Panc1 (cell line): ENCODE data around the gene CCDC157. TPM values are rescaled to one million over a fixed set of nuclear protein-coding genes. Genes with fewer than 3 reads are reported as not detected.

Experiments
- ATAC-seq: fragments of 200-7000 bp; cut with Tn5 transposase; 2 replicates; pipeline ENCODE4 v1.9.1; 2020; ENCODE audit warnings: mild to moderate bottlenecking, moderate library complexity
- BruUV-seq: library from RNA; stranded (reverse); fragments of 400-500 nt; replicated peaks from 2 replicates; lab custom pipeline; 2021; lab: Mats Ljungman, UMichigan
- CTCF ChIA-PET: fragments of 300-600 bp; sonication (Branson Sonifier 250); formaldehyde crosslinking; loops from one replicate; lab custom pipeline; 2022; ENCODE audit warnings: antibody characterized with exemption; lab: Charles Lee
- POLR2A ChIA-PET: fragments of 300-600 bp; sonication (Branson Sonifier 250); formaldehyde crosslinking; loops from one replicate; lab custom pipeline; 2022; ENCODE audit warnings: antibody characterized with exemption; lab: Charles Lee
- DNase-seq: peaks from one replicate; pipeline ENCODE4 v3.0.0-alpha.2; 2010; ENCODE audit warnings: low read depth, low spot score
- H3K27ac ChIP-seq: 2 replicates; pipeline ENCODE4 v1.5.1; 2011; ENCODE audit warnings: mild to moderate bottlenecking, low read length, inconsistent platforms
- H3K27me3 ChIP-seq: fragments of 200-500 bp; sonication (Bioruptor generic); 2 replicates; pipeline ENCODE4 v1.6.0; 2014; ENCODE audit warnings: low read length, inconsistent platforms; ENCODE audit not compliant: control insufficient read depth, insufficient read depth
- H3K36me3 ChIP-seq: fragments of 200-500 bp; sonication (Bioruptor generic); 2 replicates; pipeline ENCODE4 v1.5.1; 2014; ENCODE audit warnings: inconsistent platforms, mild to moderate bottlenecking, low read length, moderate library complexity; ENCODE audit not compliant: control insufficient read depth, insufficient read depth
- H3K4me1 ChIP-seq: 2 replicates; pipeline ENCODE4 v1.5.1; 2011; ENCODE audit warnings: inconsistent platforms, mild to moderate bottlenecking, low read length, moderate library complexity; ENCODE audit not compliant: control insufficient read depth, insufficient read depth
- H3K4me3 ChIP-seq, 2 experiments: 2 replicates each; pipeline ENCODE4 v1.5.1; 2011 to 2012; ENCODE audit warnings: low read depth in 2 of 2, low read length in 2 of 2, mild to moderate bottlenecking in 2 of 2, inconsistent platforms in 1 of 2, moderate library complexity in 1 of 2
- H3K9me3 ChIP-seq: fragments of 200-500 bp; sonication (Bioruptor generic); 2 replicates; pipeline ENCODE4 v1.5.1; 2014; ENCODE audit warnings: low read depth, mild to moderate bottlenecking, inconsistent platforms, low read length, moderate library complexity; ENCODE audit not compliant: control insufficient read depth, insufficient read depth
- POLR2AphosphoS5 ChIP-seq: IDR thresholded peaks from 2 replicates; pipeline ENCODE4 v1.6.1; 2012; ENCODE audit warnings: mild to moderate bottlenecking, low read depth, low read length, moderate library complexity
- SIN3A ChIP-seq: IDR thresholded peaks from 2 replicates; pipeline ENCODE4 v1.6.1; 2012; ENCODE audit warnings: low read depth, mild to moderate bottlenecking, low read length, moderate library complexity, borderline replicate concordance; ENCODE audit not compliant: insufficient read depth
- TCF7L2 ChIP-seq: IDR thresholded peaks from 2 replicates; pipeline ENCODE4 v1.6.1; 2011; ENCODE audit warnings: mild to moderate bottlenecking, low read depth, low read length, inconsistent platforms
- in situ Hi-C: cut with HindIII; loops from 2 replicates; pipeline ENCODE4 v1.10.0; 2016; ENCODE audit warnings: low sequenced_read_pairs, low pct_unique_long_range_greater_than_20kb
- intact Hi-C: fragments of 100-400 bp; cut with micrococcal nuclease; formaldehyde crosslinking; loops from one replicate; pipeline ENCODE4 v1.10.0; 2022; ENCODE audit not compliant: unreplicated experiment
- total RNA-seq: library from RNA; stranded (reverse); gene quantifications from one replicate; pipeline ENCODE4 v1.2.1, GENCODE V29; 2021; ENCODE audit not compliant: unreplicated experiment
- TF ChIP-seq, protein P1 (sequence below), 2 experiments: IDR thresholded peaks; 2 replicates each; pipeline ENCODE4 v1.6.1; 2011 to 2012; ENCODE audit warnings: low read depth in 2 of 2, control low read depth in 1 of 2, low read length in 1 of 2, mild to moderate bottlenecking in 1 of 2, moderate library complexity in 1 of 2; ENCODE audit not compliant: insufficient read depth in 1 of 2
- TF ChIP-seq, protein P2 (sequence below): fragments of 450-650 bp; IDR thresholded peaks from 2 replicates; pipeline ENCODE4 v1.5.1; 2017; ENCODE audit warnings: mild to moderate bottlenecking

Gene CCDC157
- total RNA-seq, 1 experiment from 2014 or later: 2.1 TPM

DNA sequence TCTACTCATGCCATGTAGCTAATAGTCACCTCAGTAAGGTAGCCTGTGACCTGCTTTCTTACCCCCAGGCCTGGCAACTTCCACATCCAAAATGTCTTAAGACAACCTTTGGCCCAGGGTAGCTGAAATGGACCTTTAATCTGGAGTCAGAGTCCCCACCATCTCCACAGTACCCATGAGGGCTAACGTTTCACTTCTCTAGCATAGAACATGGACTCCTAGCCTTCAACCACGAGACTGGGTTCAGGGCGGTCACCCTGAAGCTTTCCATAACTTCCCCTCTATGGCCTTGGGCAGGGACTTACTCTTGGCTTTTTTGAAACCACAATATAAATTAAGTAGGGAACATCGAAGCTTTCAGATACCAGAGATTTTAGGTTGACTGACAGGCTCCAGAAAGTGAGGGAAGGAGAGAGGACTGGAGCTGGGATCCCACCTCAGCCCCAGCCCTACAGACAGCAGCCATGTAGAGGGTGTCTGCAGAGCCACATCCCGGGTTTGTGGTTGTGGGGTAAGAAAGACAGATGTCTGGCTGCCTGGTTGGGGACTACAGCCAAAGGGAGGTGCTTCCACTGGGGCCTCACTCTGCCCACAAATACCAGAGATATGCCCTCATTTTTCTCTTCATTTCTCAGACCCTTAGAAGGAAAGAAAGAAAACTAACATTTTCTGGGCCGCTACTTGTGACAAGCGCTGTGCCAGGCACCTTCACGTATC lies 32.6 kb upstream of the CCDC157 start:
- TSS peak; percentile 66 for BruUV-seq
- ATAC-seq (no peak), DNase-seq (no peak)
- H3K4me1 ChIP-seq: peaks cover 16% of the 10 kb centered on the region
- no peak overlapping the region for H3K27ac ChIP-seq
- no peaks in the 10 kb centered on the region for H3K9me3 ChIP-seq
- no peaks in the 10 kb centered on the region for H3K27me3 ChIP-seq
- CTCF ChIA-PET: interaction anchor here (1.4 kb wide), 1 partner anchor 36 kb away, joined by 5 read pairs; no protein-coding TSS in a partner anchor
- H3K4me3 ChIP-seq: no peak overlapping the region; a peak in 1 of 4 replicates
- TF ChIP-seq TCF7L2: no peak
- TF ChIP-seq, protein P1, sequence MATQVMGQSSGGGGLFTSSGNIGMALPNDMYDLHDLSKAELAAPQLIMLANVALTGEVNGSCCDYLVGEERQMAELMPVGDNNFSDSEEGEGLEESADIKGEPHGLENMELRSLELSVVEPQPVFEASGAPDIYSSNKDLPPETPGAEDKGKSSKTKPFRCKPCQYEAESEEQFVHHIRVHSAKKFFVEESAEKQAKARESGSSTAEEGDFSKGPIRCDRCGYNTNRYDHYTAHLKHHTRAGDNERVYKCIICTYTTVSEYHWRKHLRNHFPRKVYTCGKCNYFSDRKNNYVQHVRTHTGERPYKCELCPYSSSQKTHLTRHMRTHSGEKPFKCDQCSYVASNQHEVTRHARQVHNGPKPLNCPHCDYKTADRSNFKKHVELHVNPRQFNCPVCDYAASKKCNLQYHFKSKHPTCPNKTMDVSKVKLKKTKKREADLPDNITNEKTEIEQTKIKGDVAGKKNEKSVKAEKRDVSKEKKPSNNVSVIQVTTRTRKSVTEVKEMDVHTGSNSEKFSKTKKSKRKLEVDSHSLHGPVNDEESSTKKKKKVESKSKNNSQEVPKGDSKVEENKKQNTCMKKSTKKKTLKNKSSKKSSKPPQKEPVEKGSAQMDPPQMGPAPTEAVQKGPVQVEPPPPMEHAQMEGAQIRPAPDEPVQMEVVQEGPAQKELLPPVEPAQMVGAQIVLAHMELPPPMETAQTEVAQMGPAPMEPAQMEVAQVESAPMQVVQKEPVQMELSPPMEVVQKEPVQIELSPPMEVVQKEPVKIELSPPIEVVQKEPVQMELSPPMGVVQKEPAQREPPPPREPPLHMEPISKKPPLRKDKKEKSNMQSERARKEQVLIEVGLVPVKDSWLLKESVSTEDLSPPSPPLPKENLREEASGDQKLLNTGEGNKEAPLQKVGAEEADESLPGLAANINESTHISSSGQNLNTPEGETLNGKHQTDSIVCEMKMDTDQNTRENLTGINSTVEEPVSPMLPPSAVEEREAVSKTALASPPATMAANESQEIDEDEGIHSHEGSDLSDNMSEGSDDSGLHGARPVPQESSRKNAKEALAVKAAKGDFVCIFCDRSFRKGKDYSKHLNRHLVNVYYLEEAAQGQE (IDR thresholded peaks at IDR 0.05; ENCODE audit: insufficient read depth in 1 of 2, low read depth in 2 of 2, low read length in 1 of 2): no peak
- TF ChIP-seq SIN3A: no peak
- TF ChIP-seq, protein P2, sequence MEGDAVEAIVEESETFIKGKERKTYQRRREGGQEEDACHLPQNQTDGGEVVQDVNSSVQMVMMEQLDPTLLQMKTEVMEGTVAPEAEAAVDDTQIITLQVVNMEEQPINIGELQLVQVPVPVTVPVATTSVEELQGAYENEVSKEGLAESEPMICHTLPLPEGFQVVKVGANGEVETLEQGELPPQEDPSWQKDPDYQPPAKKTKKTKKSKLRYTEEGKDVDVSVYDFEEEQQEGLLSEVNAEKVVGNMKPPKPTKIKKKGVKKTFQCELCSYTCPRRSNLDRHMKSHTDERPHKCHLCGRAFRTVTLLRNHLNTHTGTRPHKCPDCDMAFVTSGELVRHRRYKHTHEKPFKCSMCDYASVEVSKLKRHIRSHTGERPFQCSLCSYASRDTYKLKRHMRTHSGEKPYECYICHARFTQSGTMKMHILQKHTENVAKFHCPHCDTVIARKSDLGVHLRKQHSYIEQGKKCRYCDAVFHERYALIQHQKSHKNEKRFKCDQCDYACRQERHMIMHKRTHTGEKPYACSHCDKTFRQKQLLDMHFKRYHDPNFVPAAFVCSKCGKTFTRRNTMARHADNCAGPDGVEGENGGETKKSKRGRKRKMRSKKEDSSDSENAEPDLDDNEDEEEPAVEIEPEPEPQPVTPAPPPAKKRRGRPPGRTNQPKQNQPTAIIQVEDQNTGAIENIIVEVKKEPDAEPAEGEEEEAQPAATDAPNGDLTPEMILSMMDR: no peak
- TF ChIP-seq POLR2AphosphoS5: no peak
- intact Hi-C loops: no loop called here
- H3K36me3 ChIP-seq: no peaks in the 10 kb centered on the region; the same call in 1 of the 2 replicates
- POLR2A ChIA-PET: no interaction called here
- in situ Hi-C loops: no loop called here

DNA sequence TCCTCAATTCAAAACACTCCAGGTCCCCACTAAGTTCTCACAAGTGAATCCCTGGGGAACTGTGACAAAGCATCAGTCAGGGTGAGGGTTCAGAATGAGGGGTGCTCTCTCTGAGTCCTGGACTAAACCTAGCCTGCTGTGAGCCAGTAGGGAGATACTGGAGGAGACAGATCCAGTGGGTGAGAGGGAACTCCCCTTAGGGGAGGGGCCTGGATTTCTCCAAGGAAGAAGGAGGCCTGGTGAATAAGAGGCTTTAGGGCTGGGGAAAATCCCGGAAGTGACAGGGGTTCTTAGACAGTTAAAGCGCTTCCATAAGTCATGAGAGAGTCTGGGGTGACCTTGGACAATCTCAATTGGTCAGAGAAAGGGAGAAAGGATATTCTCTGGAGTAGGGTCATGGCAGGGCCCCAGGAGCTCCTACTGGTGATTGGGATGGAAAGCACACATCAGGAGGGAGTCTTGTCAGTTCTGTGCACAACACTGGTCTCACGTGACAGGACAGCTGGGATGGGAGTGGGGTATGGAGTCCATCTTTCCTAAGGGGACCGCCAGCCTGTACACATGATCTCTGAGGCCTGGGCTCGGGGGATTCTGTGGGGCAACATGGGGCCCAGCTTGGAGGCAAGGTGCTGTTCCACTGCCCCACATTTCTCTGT lies 31.6 kb upstream of the CCDC157 start:
- ATAC-seq (0 out of 2 replicates have a peak, but pooled peaks have one; percentile 27), DNase-seq (no peak)
- peak overlapping the region; percentile 60 to 61 for H3K4me3 ChIP-seq
- H3K4me1 ChIP-seq: peaks cover 16% of the 10 kb centered on the region
- H3K27me3 ChIP-seq: no peaks in the 10 kb centered on the region
- CTCF ChIA-PET: interaction anchor here (1.4 kb wide), 1 partner anchor 37 kb away, joined by 5 read pairs; no protein-coding TSS in a partner anchor
- peak overlapping the region; percentile 61; the same call in 1 of the 2 replicates for H3K27ac ChIP-seq
- no peaks in the 10 kb centered on the region; the same call in 1 of the 2 replicates for H3K36me3 ChIP-seq
- no TSS peak for BruUV-seq
- POLR2A ChIA-PET: interaction anchor here (0.6 kb wide), 1 partner anchor 408 kb away, joined by 3 read pairs; no protein-coding TSS in a partner anchor
- TF ChIP-seq SIN3A: no peak
- TF ChIP-seq, protein P2: no peak
- TF ChIP-seq TCF7L2: no peak
- TF ChIP-seq, protein P1 (IDR thresholded peaks at IDR 0.05; ENCODE audit: insufficient read depth in 1 of 2, low read depth in 2 of 2, low read length in 1 of 2): no peak
- no peak for TF ChIP-seq POLR2AphosphoS5
- H3K9me3 ChIP-seq: no peaks in the 10 kb centered on the region
- in situ Hi-C loops: no loop called here
- intact Hi-C loops: no loop called here
